WTC11 (cell line): ENCODE data around the gene CCN6. TPM values are rescaled to one million over a fixed set of nuclear protein-coding genes. Genes with fewer than 3 reads are reported as not detected.

ENCODE experiments used
- ATAC-seq: fragments of 200-7000 bp; cut with Tn5 transposase; 2 replicates; pipeline ENCODE4 v1.10.0; 2021; ENCODE audit warnings: mild to moderate bottlenecking, moderate library complexity
- CTCF ChIA-PET: fragments of 300-600 bp; sonication (Branson Sonifier 250); formaldehyde crosslinking; loops from one replicate; lab custom pipeline; 2021; ENCODE audit warnings: antibody characterized with exemption; lab: Charles Lee
- POLR2A ChIA-PET: fragments of 350-600 bp; sonication (Branson Sonifier 250); formaldehyde crosslinking; loops from one replicate; lab custom pipeline; 2021; ENCODE audit warnings: antibody characterized with exemption; lab: Charles Lee
- DNase-seq: peaks from one replicate; pipeline ENCODE4 v3.0.0; 2021; ENCODE audit warnings: low spot score
- H3K27ac Mint-ChIP-seq: 2 replicates; pipeline ENCODE4 v1.8.0; 2021; ENCODE audit warnings: mixed read lengths
- H3K27me3 Mint-ChIP-seq: 2 replicates; pipeline ENCODE4 v1.8.0; 2021; ENCODE audit warnings: low read depth, mild to moderate bottlenecking, moderate library complexity, mixed read lengths
- H3K36me3 Mint-ChIP-seq: 2 replicates; pipeline ENCODE4 v1.8.0; 2021; ENCODE audit warnings: mixed read lengths
- H3K4me1 Mint-ChIP-seq: 2 replicates; pipeline ENCODE4 v1.8.0; 2022; ENCODE audit warnings: mixed read lengths
- H3K4me3 Mint-ChIP-seq: 2 replicates; pipeline ENCODE4 v1.8.0; 2021; ENCODE audit warnings: mild to moderate bottlenecking, moderate library complexity, mixed read lengths
- H3K9me3 Mint-ChIP-seq: 2 replicates; pipeline ENCODE4 v1.8.0; 2021; ENCODE audit warnings: mixed read lengths
- AFF4 ChIP-seq: sonication (generic); formaldehyde crosslinking; IDR thresholded peaks from 2 replicates; pipeline ENCODE4 v1.8.1; 2023; ENCODE audit warnings: mild to moderate bottlenecking, missing genetic modification reagents, borderline replicate concordance
- AR ChIP-seq: fragments of 250-450 bp; sonication (Bioruptor Pico); IDR thresholded peaks from 2 replicates; pipeline ENCODE4 v1.9.0; 2021; ENCODE audit warnings: mild to moderate bottlenecking
- ATF6 ChIP-seq: sonication (generic); formaldehyde crosslinking; IDR thresholded peaks from 2 replicates; pipeline ENCODE4 v1.8.1; 2023; ENCODE audit warnings: mild to moderate bottlenecking, missing genetic modification reagents
- E2F5 ChIP-seq: sonication (generic); formaldehyde crosslinking; IDR thresholded peaks from 2 replicates; pipeline ENCODE4 v1.8.1; 2022; ENCODE audit warnings: mild to moderate bottlenecking, moderate library complexity, missing genetic modification reagents
- HMGXB4 ChIP-seq: sonication (generic); formaldehyde crosslinking; IDR thresholded peaks from 2 replicates; pipeline ENCODE4 v1.8.1; 2023; ENCODE audit warnings: mild to moderate bottlenecking, moderate library complexity, missing genetic modification reagents
- IRF2 ChIP-seq: sonication (generic); formaldehyde crosslinking; IDR thresholded peaks from 2 replicates; pipeline ENCODE4 v1.8.0; 2022; ENCODE audit warnings: low read depth, missing genetic modification reagents, borderline replicate concordance
- JAZF1 ChIP-seq: fragments of 250-450 bp; sonication (Bioruptor Pico); IDR thresholded peaks from 2 replicates; pipeline ENCODE4 v1.9.0; 2021; ENCODE audit warnings: moderate library complexity, mild to moderate bottlenecking, inconsistent platforms
- JUN ChIP-seq: sonication (generic); formaldehyde crosslinking; IDR thresholded peaks from 2 replicates; pipeline ENCODE4 v1.8.0; 2023; ENCODE audit warnings: mild to moderate bottlenecking, missing genetic modification reagents
- PRDM15 ChIP-seq: sonication (generic); formaldehyde crosslinking; IDR thresholded peaks from 2 replicates; pipeline ENCODE4 v1.8.0; 2022; ENCODE audit warnings: missing genetic modification reagents
- TEAD4 ChIP-seq: sonication (generic); formaldehyde crosslinking; IDR thresholded peaks from 2 replicates; pipeline ENCODE4 v1.8.0; 2022; ENCODE audit warnings: mild to moderate bottlenecking, missing genetic modification reagents
- USF2 ChIP-seq: sonication (generic); formaldehyde crosslinking; IDR thresholded peaks from 2 replicates; pipeline ENCODE4 v1.8.1; 2023; ENCODE audit warnings: mild to moderate bottlenecking, missing genetic modification reagents, moderate library complexity
- ZNF138 ChIP-seq: sonication (generic); formaldehyde crosslinking; conservative IDR thresholded peaks from 2 replicates; pipeline ENCODE4 v1.8.1; 2022; ENCODE audit warnings: mild to moderate bottlenecking, moderate library complexity, missing genetic modification reagents
- ZNF396 ChIP-seq: fragments of 250-450 bp; sonication (Bioruptor Pico); IDR thresholded peaks from 2 replicates; pipeline ENCODE4 v1.8.0; 2021; ENCODE audit warnings: mild to moderate bottlenecking, moderate library complexity, borderline replicate concordance
- ZSCAN18 ChIP-seq: fragments of 250-450 bp; sonication (Bioruptor Pico); IDR thresholded peaks from 2 replicates; pipeline ENCODE4 v2.1.2; 2022; ENCODE audit warnings: mild to moderate bottlenecking, moderate library complexity
- total RNA-seq: library from RNA; stranded (reverse); gene quantifications from 3 replicates; pipeline ENCODE4 v1.2.3, GENCODE V29; 2021

CCN6 gene
- total RNA-seq, 1 experiment from 2014 or later = not detected

- TF ChIP-seq USF2 (CRISPR knock-in tag) (no peak), TEAD4 (CRISPR knock-in tag) (no peak), AFF4 (CRISPR knock-in tag) (no peak), ZSCAN18 (CRISPR knock-in tag) (no peak), HMGXB4 (no peak), JUN (CRISPR knock-in tag) (no peak), JAZF1 (CRISPR knock-in tag) (no peak), IRF2 (CRISPR knock-in tag) (no peak)
Observed at GRCh38 chr6:112008482-112008881, 45.4 kb upstream of the CCN6 start (continued).

- no peaks in the 10 kb centered on the region for H3K9me3 Mint-ChIP-seq
- no peak for ATAC-seq
- CTCF ChIA-PET = interaction anchor here (0.9 to 1.7 kb wide), 6 partner anchors 18 to 300 kb away, joined by 3 to 7 read pairs (median 4); no protein-coding TSS in a partner anchor
- no peaks in the 10 kb centered on the region; the same call in 1 of the 2 replicates for H3K27me3 Mint-ChIP-seq
- no peaks in the 10 kb centered on the region for H3K4me1 Mint-ChIP-seq
- no peak for TF ChIP-seq ZNF138 (CRISPR knock-in tag)
- TF ChIP-seq PRDM15 (CRISPR knock-in tag) = no peak
- TF ChIP-seq ZNF396 = no peak
- TF ChIP-seq, all 79 proteins: peak for 0
- Mint-ChIP-seq H3K36me3 (no peaks in the 10 kb centered on the region), H3K27ac (no peak overlapping the region), H3K4me3 (no peak overlapping the region)
- POLR2A ChIA-PET = no interaction called here
- DNase-seq = no peak
Observed at GRCh38 chr6:112010328-112010727, 43.6 kb upstream of the CCN6 start.

GRCh38 chr6:112013051-112013450, 40.9 kb upstream of the CCN6 start:
- ChIA-PET POLR2A (no interaction called here), CTCF (no interaction called here)
- no peak overlapping the region for H3K27ac Mint-ChIP-seq
- no peak overlapping the region for H3K4me3 Mint-ChIP-seq
- no peaks in the 10 kb centered on the region for H3K36me3 Mint-ChIP-seq
- H3K9me3 Mint-ChIP-seq = no peaks in the 10 kb centered on the region
- DNase-seq = no peak
- ATAC-seq = no peak
- H3K4me1 Mint-ChIP-seq = no peaks in the 10 kb centered on the region
- H3K27me3 Mint-ChIP-seq = no peaks in the 10 kb centered on the region
- TF ChIP-seq ATF6 (CRISPR knock-in tag) (no peak), AR (CRISPR knock-in tag) (no peak), E2F5 (no peak), IRF2 (CRISPR knock-in tag) (no peak)
